HL-60 (cell line): ENCODE results near the gene FAM184A.

ENCODE experiments used
- POLR2AphosphoS5 ChIP-seq: IDR thresholded peaks from 2 replicates; pipeline ENCODE4 v1.6.1; 2012; ENCODE audit warnings: low read depth
- TF ChIP-seq, protein P1 (sequence below): IDR thresholded peaks from one replicate; pipeline ENCODE4 v1.5.1; 2011; ENCODE audit warnings: low read length, control low read depth, inconsistent platforms; ENCODE audit not compliant: insufficient read depth
- TF ChIP-seq, protein P2 (sequence below): IDR thresholded peaks from 2 replicates; pipeline ENCODE4 v1.6.1; 2012; ENCODE audit warnings: low read depth; ENCODE audit not compliant: insufficient replicate concordance

DNA sequence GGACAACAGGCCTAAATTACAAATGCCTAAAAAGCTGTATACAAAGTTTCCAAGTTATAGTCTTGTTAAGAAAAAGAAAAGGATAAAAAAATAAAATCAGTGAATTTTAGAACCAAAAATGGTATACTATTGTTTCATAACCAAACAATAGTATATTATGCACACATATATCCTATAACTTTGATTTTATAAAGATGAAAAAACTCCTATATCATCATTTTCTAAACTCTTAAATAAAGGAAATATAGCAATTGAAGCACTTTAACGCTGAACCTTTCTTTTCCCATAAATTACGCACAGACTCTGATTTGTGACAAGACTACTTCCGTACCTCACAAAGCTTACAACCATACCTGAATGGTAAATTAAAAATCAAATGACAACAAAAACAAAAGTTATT lies 107.6 kb downstream of the FAM184A start:
- TF ChIP-seq, protein P1, sequence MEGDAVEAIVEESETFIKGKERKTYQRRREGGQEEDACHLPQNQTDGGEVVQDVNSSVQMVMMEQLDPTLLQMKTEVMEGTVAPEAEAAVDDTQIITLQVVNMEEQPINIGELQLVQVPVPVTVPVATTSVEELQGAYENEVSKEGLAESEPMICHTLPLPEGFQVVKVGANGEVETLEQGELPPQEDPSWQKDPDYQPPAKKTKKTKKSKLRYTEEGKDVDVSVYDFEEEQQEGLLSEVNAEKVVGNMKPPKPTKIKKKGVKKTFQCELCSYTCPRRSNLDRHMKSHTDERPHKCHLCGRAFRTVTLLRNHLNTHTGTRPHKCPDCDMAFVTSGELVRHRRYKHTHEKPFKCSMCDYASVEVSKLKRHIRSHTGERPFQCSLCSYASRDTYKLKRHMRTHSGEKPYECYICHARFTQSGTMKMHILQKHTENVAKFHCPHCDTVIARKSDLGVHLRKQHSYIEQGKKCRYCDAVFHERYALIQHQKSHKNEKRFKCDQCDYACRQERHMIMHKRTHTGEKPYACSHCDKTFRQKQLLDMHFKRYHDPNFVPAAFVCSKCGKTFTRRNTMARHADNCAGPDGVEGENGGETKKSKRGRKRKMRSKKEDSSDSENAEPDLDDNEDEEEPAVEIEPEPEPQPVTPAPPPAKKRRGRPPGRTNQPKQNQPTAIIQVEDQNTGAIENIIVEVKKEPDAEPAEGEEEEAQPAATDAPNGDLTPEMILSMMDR, result no peak
- TF ChIP-seq, protein P2, sequence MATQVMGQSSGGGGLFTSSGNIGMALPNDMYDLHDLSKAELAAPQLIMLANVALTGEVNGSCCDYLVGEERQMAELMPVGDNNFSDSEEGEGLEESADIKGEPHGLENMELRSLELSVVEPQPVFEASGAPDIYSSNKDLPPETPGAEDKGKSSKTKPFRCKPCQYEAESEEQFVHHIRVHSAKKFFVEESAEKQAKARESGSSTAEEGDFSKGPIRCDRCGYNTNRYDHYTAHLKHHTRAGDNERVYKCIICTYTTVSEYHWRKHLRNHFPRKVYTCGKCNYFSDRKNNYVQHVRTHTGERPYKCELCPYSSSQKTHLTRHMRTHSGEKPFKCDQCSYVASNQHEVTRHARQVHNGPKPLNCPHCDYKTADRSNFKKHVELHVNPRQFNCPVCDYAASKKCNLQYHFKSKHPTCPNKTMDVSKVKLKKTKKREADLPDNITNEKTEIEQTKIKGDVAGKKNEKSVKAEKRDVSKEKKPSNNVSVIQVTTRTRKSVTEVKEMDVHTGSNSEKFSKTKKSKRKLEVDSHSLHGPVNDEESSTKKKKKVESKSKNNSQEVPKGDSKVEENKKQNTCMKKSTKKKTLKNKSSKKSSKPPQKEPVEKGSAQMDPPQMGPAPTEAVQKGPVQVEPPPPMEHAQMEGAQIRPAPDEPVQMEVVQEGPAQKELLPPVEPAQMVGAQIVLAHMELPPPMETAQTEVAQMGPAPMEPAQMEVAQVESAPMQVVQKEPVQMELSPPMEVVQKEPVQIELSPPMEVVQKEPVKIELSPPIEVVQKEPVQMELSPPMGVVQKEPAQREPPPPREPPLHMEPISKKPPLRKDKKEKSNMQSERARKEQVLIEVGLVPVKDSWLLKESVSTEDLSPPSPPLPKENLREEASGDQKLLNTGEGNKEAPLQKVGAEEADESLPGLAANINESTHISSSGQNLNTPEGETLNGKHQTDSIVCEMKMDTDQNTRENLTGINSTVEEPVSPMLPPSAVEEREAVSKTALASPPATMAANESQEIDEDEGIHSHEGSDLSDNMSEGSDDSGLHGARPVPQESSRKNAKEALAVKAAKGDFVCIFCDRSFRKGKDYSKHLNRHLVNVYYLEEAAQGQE, result no peak
- no peak for TF ChIP-seq POLR2AphosphoS5
